NCI-H1694 treated with DMSO at 0.1 percent for 48 hours (cell line): ENCODE results near the gene CDK2AP2.
"Not testable (repeated sequence)": the region's sequence is repeated elsewhere in the genome, so short reads cannot be mapped to it uniquely, and the experiment has no call there.

Experiments used
- DNase-seq: peaks from one replicate; lab custom pipeline; 2025; lab: John Stamatoyannopoulos, UW

CDK2AP2 gene

GRCh38 chr11:67489885-67490726 is 17.9 kb downstream of the CDK2AP2 start:
- no peak for DNase-seq

GRCh38 chr11:67489203-67489884 is 18.6 kb downstream of the CDK2AP2 start:
- DNase-seq = no peak

DNA sequence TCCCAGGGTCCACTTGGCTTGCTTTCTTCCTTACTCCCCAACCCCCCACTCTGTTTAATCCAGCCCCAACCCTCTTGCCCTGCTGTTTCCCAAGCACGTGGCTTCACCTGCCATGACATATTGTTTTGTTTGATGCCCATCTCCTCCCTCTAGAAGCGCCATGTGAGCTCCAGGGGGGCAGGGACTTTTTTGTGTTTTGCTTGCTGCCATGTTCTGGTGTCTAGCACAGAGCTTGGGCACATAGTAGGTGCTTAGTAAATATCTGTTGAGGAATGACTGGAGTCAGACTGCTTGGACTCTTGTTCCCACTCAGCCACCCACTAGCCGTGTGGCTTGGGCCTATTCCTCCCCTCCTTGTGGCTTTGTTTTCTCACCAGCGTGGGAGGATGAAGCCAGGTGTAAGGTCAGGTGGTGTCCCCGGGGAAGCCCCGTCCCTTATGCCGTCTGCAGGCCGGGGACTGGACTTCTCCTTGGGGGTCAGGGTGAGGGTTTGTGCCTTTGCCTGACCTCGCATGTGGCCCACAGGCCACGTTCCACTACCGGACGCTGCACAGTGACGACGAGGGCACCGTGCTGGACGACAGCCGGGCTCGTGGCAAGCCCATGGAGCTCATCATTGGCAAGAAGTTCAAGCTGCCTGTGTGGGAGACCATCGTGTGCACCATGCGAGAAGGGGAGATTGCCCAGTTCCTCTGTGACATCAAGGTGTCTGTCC is 21.3 kb downstream of the CDK2AP2 start:
- no peak for DNase-seq

- DNase-seq = not testable (repeated sequence)
These were observed 22.0 kb downstream of the CDK2AP2 start for GRCh38 chr11:67485873-67486361.

DNA sequence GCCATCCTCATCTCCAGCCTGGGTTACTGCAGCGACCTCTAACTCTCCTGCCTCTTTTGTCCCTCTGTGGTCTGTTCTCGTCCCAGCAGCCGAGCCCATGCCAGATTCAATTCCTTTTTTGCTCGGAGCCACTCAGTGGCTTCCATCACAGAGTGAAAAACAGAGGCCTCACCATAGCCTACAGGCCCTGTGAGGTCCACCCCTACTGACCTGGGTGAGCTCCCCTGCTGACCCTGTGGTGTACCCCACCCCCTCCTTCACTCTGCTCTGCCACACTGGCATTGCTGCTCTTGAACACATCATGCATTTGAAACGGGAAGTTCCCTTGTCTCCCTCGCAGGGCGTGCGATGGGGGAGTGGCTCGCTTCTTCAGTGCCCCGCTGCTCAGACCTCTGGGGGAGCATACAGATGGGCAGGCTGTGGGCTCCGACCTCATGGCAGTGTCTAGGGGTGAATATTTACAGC is 23.1 kb downstream of the CDK2AP2 start:
- DNase-seq = no peak

DNA sequence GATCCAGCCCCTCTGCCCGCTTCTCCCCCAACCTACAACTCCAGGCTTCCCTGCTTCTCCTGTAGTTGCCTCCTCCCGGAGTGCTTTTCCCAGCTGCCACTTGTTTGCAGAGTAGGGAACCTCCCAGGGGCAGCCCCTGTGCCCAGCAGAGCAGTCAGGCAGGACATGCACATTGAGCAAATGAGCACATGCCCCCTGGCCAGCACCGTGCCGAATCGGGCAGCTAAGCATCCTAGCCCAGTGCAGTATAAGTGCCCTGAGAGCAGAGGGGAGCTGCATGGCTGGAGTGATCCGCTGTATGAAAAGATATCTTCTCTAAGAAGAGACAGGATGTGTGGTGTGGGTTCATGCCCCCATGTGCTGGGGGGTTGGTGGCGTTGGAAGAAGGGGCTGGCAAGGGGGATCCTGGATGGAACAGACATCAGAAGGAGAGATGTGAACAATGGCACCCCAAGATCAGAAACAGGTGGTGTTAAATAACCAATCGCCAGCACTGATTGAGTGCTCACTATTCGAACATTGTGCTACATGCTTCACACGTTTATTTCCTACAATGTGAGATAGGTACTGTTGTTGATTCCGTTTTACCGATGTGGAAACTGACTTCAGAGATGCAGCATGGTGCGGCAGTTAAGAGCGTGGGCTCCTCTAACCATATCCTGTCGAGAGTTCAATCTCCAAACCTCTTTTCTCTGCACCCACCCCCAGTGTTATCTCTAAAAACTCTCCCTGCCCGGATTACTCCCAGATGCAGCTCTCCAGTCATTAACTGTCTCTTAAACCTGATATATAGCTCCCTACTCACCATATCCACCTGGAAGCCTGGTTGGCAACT is 23.9 kb downstream of the CDK2AP2 start:
- no peak for DNase-seq

DNA sequence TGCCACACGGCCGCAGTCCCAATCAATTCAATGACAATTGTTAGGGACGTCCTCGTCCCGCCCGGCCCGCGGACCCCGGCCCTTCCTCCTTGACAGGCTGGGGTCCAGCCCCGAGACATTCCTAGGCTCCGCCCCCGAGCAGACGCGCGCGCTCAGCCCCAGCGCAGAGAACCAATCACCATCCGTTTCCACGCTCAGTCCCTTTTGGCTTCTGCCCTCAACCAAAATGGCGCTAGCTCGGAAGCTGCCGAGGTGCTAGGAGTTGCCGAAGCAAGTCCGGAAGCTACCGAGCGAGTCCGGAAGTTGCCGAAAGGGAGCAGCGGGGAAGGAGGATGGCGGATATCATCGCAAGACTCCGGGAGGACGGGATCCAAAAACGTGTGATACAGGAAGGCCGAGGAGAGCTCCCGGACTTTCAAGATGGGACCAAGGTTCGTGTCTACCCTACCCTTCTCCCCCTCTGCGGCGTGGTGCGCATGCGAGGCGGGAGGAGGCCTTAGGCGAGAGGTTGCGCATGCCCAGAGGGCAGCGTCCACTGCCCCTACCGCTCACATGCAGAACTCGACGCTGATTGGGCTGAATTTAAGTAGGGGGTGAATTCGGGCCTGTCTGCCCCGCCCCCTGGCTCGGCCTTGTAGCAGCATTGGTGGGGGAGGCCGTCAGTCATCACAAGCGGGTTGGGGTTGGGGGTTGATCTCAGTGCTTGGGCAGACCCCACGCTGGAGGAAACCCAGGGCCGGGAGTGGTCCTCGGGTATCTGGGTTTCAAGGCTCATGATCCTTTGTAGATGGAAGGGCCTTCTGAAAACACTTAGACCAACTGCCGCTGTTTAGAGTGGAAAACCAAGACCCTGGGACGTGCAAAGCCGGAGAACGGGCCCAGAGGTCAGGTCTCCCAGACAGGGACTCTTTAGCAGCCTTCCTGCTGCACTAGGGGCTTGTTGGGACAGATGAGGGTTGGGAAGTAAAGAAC is 24.8 kb downstream of the CDK2AP2 start, which contains the start of gene AIP:
TSS of gene AIP (plus strand) at position 200 of the 972 bp plus-strand sequence. CDS start at position 333, 133 bp downstream.
- DNase-seq = peak; percentile 94

DNA sequence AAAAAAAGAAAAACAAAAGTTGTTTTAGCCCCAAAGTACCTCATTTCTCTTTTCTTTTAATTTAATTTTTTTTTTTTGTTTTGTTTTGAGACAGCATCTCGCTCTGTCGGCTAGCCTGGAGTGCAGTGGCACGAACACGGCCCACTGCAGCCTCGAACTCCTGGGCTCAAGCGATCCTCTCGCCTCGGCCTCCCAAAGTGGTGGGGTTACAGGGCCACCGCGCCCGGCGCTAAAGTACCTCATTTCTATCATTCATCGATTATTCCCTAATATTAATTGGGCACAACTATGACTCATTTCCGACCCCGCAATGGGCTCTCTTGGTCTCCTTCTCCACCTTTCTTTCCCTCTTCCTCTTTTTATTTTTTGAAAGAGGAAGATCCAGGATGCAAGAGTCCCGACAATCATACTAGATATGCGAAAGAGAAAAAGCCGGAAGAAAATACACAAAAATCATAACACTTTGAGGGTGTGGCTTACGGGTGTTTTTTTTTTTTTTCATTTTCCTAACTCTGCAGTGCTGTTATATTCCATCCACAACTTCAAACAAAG is 25.6 kb downstream of the CDK2AP2 start:
- no peak for DNase-seq

DNA sequence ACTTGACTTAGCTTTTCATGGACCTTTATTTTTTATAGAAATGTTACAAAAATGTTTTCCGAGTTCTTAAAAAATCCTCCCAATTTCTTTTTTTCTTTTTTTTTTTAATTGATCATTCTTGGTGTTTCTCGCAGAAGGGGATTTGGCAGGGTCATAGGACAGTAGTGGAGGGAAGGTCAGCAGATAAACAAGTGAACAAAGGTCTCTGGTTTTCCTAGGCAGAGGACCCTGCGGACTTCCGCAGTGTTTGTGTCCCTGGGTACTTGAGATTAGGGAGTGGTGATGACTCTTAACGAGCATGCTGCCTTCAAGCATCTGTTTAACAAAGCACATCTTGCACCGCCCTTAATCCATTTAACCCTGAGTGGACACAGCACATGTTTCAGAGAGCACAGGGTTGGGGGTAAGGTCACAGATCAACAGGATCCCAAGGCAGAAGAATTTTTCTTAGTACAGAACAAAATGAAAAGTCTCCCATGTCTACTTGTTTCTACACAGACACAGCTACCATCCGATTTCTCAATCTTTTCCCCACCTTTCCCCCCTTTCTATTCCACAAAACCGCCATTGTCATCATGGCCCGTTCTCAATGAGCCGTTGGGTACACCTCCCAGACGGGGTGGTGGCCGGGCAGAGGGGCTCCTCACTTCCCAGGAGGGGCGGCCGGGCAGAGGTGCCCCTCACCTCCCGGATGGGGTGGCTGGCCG is 30.5 kb downstream of the CDK2AP2 start:
- DNase-seq = not testable (repeated sequence)

- not testable (repeated sequence) for DNase-seq
These were observed 31.3 kb downstream of the CDK2AP2 start for GRCh38 chr11:67476692-67477091.

DNA sequence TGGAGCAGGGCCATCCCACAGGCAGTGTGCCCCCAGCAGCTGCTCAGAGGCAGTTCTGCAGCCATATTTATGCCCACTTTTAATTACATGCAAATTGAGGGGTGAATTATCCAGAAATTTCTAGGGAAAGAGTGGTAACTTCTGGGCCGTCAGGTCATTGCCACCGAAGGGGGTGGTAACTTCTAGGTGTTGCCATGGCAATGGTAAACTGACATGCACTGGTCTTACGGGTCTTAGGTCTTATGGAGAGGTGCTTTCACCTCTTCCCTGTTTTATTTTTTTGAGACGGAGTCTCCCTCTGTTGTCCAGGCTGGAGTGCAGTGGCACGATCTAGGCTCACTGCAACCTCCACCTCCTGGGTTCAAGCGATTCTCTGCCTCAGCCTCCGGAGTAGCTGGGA is 35.1 kb downstream of the CDK2AP2 start:
- DNase-seq = no peak

- DNase-seq = no peak
These were observed 37.5 kb downstream of the CDK2AP2 start for GRCh38 chr11:67470337-67471002.

- no peak for DNase-seq
These were observed 38.5 kb downstream of the CDK2AP2 start for GRCh38 chr11:67469508-67469811.

- peak; percentile 70 for DNase-seq
These were observed 39.0 kb downstream of the CDK2AP2 start, which contains the start of gene TMEM134 for GRCh38 chr11:67468759-67469507. Gene TMEM134 (minus strand): TSS chr11:67469251. CDS start chr11:67469192, 59 bp downstream.

GRCh38 chr11:67468456-67468758 is 39.6 kb downstream of the CDK2AP2 start:
- no peak for DNase-seq

GRCh38 chr11:67468056-67468455 is 39.9 kb downstream of the CDK2AP2 start:
- no peak for DNase-seq

DNA sequence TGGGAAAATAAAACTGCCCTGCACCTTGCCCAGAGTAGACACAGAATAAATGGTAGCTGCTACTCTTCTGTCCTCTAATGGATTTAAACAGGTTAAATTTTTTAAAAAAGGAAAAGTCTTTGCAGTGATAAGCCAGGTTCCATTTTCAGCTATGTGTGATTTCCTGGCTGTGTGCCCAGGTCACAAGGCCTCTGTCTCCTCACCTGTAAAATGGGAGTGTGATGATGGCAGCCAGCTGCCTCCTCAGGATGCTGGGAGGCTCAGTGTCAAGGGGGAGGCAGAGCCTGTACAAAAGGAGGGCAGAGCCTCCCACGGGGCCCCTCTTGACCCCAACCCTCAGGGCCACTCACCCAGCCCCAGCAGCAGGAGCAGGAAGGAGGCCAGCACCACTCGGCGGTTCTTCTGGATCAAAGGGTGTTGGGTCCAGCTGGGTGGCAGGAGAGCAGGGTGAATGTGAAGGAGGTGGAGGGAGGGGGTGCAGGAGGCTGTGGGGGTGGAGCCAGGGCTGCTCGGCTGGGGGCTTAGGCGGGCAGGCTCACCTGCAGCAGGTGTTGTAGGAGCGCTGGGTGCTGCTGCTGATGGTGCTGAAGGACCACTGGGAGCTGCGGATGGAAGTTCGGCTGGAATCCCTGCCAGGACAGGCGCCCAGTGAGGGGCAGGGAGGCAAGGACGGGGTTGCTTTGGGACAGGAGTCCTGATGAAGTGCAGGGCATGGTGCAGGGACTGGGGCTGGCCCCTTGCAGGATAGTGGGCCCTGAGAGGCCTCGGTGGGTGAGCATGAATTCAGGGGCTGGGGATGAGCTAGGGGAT is 40.8 kb downstream of the CDK2AP2 start:
- no peak for DNase-seq
